ENCODE data around the gene NUDT19. TPM values are rescaled to one million over a fixed set of nuclear protein-coding genes. Genes with fewer than 3 reads are reported as not detected.
"Not testable (repeated sequence)": the region's sequence is repeated elsewhere in the genome, so short reads cannot be mapped to it uniquely, and the experiment has no call there.

Gene NUDT19
- total and polyA plus RNA-seq, 3 donors from 2014 or later = 6.7 to 15.5 (median 11.3) TPM

GRCh38 chr19:32653599-32653915 lies 38.1 kb upstream of the NUDT19 start:
- TF ChIP-seq POLR2A (IDR thresholded peaks at IDR 0.05) (no peak), CTCF (IDR thresholded peaks at IDR 0.05) (no peak)
- DNase-seq = no peak
- Histone ChIP-seq H3K4me3 (no peak overlapping the region), H3K9me3 (no peaks in the 10 kb centered on the region), H3K36me3 (ENCODE audit: low read depth, missing control alignments) (no peaks in the 10 kb centered on the region), H3K27me3 (no peaks in the 10 kb centered on the region), H3K4me1 (peaks cover 6% of the 10 kb centered on the region), H3K27ac (no peak overlapping the region)
- 89 to 92% methylated on average over 15 of the region's 15 CpGs for WGBS, 2 donors
- intact Hi-C loops (cut with DNase I; ENCODE audit: low total_unique reads) = no loop called here

- 98 to 99% methylated on average over 8 of the region's 8 CpGs for WGBS, 2 donors
- H3K4me1 ChIP-seq; H3K36me3 ChIP-seq (ENCODE audit: low read depth, missing control alignments); DNase-seq; H3K4me3 ChIP-seq; intact Hi-C loops (cut with DNase I; ENCODE audit: low total_unique reads); H3K9me3 ChIP-seq; H3K27ac ChIP-seq; H3K27me3 ChIP-seq: not testable (repeated sequence)
Measured at GRCh38 chr19:32656379-32656778, 35.2 kb upstream of the NUDT19 start.

GRCh38 chr19:32658075-32658474 lies 33.5 kb upstream of the NUDT19 start:
- no peak for TF ChIP-seq POLR2A (IDR thresholded peaks at IDR 0.05)
- no peak for TF ChIP-seq CTCF (IDR thresholded peaks at IDR 0.05)
- WGBS, 2 donors = 83 to 87% methylated on average over 10 of the region's 10 CpGs
- H3K27ac ChIP-seq = no peak overlapping the region
- H3K9me3 ChIP-seq = no peaks in the 10 kb centered on the region
- H3K4me3 ChIP-seq = no peak overlapping the region
- intact Hi-C loops (cut with DNase I; ENCODE audit: low total_unique reads) = no loop called here
- no peak for DNase-seq
- no peaks in the 10 kb centered on the region for H3K4me1 ChIP-seq
- H3K27me3 ChIP-seq = no peaks in the 10 kb centered on the region
- no peaks in the 10 kb centered on the region for H3K36me3 ChIP-seq (ENCODE audit: low read depth, missing control alignments)

- intact Hi-C loops (cut with DNase I; ENCODE audit: low total_unique reads) = no loop called here
- Histone ChIP-seq H3K4me3 (no peak overlapping the region), H3K4me1 (no peaks in the 10 kb centered on the region), H3K36me3 (ENCODE audit: low read depth, missing control alignments) (no peaks in the 10 kb centered on the region), H3K27ac (no peak overlapping the region), H3K9me3 (no peaks in the 10 kb centered on the region), H3K27me3 (no peaks in the 10 kb centered on the region)
- 66 to 82% methylated on average over 4 to 10 of the region's 10 CpGs for WGBS, 2 donors
- no peak for DNase-seq
- no peak for TF ChIP-seq CTCF (IDR thresholded peaks at IDR 0.05)
- TF ChIP-seq POLR2A (IDR thresholded peaks at IDR 0.05) = no peak
Measured at GRCh38 chr19:32658527-32658926, 33.1 kb upstream of the NUDT19 start.

- Histone ChIP-seq H3K4me3 (no peak overlapping the region), H3K9me3 (no peaks in the 10 kb centered on the region), H3K27ac (no peak overlapping the region), H3K4me1 (no peaks in the 10 kb centered on the region), H3K36me3 (ENCODE audit: low read depth, missing control alignments) (no peaks in the 10 kb centered on the region), H3K27me3 (no peaks in the 10 kb centered on the region)
- no peak for DNase-seq
- intact Hi-C loops (cut with DNase I; ENCODE audit: low total_unique reads) = no loop called here
- whole genome bisulfite sequencing, 2 donors = 76 to 88% methylated on average over 7 of the region's 7 CpGs
- TF ChIP-seq POLR2A (IDR thresholded peaks at IDR 0.05) (no peak), CTCF (IDR thresholded peaks at IDR 0.05) (no peak)
Measured at GRCh38 chr19:32661318-32661717, 30.3 kb upstream of the NUDT19 start.

Data from testis (tissue), 3 donors.